ENCODE results near the gene RALGPS1.

GRCh38 chr9:127194881-127195713 lies 280.5 kb downstream of the RALGPS1 start:
- TF ChIP-seq SUZ12 (IDR thresholded peaks at IDR 0.05) (no peak), FOXM1 (IDR thresholded peaks at IDR 0.05; ENCODE audit: borderline replicate concordance) (no peak)

Data from HEK293T (cell line).